Activated CD4-positive, alpha-beta T cell treated with anti-CD3 and anti-CD28 coated beads, Interleukin-2, amount 10 ng/mL, durations not matched to agents 7 days and 5 days (primary cell): ENCODE data around the gene GOLT1A. TPM values are rescaled to one million over a fixed set of nuclear protein-coding genes. Genes with fewer than 3 reads are reported as not detected.
"Not testable (repeated sequence)": the region's sequence is repeated elsewhere in the genome, so short reads cannot be mapped to it uniquely, and the experiment has no call there.

Experiments
- CTCF ChIA-PET: fragments of 350-600 bp; sonication (Branson Sonifier 250); formaldehyde crosslinking; loops from one replicate; lab custom pipeline; 2021; ENCODE audit warnings: antibody characterized with exemption; lab: Charles Lee
- POLR2A ChIA-PET: fragments of 350-600 bp; sonication (Branson Sonifier 250); formaldehyde crosslinking; loops from one replicate; lab custom pipeline; 2021; ENCODE audit warnings: antibody characterized with exemption; lab: Charles Lee
- DNase-seq: peaks from one replicate; pipeline ENCODE4 v3.0.0-alpha.2; 2020
- H3K27ac Mint-ChIP-seq: one replicate; pipeline ENCODE4 v1.8.0; 2021; ENCODE audit warnings: mild to moderate bottlenecking, moderate library complexity, mixed read lengths
- H3K27me3 Mint-ChIP-seq: one replicate; pipeline ENCODE4 v1.8.0; 2021; ENCODE audit warnings: mixed read lengths
- H3K36me3 Mint-ChIP-seq: one replicate; pipeline ENCODE4 v1.8.0; 2021; ENCODE audit warnings: low read depth, mixed read lengths
- H3K4me1 Mint-ChIP-seq: one replicate; pipeline ENCODE4 v1.8.0; 2021; ENCODE audit warnings: mixed read lengths
- H3K4me3 Mint-ChIP-seq: one replicate; pipeline ENCODE4 v1.8.0; 2021; ENCODE audit warnings: mild to moderate bottlenecking, moderate library complexity, mixed read lengths
- H3K9me3 Mint-ChIP-seq: one replicate; pipeline ENCODE4 v1.8.0; 2021; ENCODE audit warnings: mixed read lengths
- total RNA-seq, 2 experiments: library from RNA; stranded (reverse); gene quantifications; one replicate each; pipeline ENCODE4 v1.2.3, GENCODE V29; 2021

Gene GOLT1A
- total RNA-seq, 2 experiments from 2014 or later, result not detected

- Mint-ChIP-seq H3K27ac (no peak overlapping the region), H3K4me1 (no peaks in the 10 kb centered on the region), H3K27me3 (no peaks in the 10 kb centered on the region), H3K9me3 (no peaks in the 10 kb centered on the region), H3K36me3 (no peaks in the 10 kb centered on the region), H3K4me3 (no peak overlapping the region)
- ChIA-PET CTCF (interaction anchor here (0.5 kb wide), 1 partner anchor 125 kb away, joined by 4 read pairs; no protein-coding TSS in a partner anchor), POLR2A (no interaction called here)
- DNase-seq, result no peak
Measured at GRCh38 chr1:204240233-204240632, 26.4 kb upstream of the GOLT1A start.

- H3K4me1 Mint-ChIP-seq, POLR2A ChIA-PET, CTCF ChIA-PET, H3K27me3 Mint-ChIP-seq, H3K27ac Mint-ChIP-seq, H3K4me3 Mint-ChIP-seq, H3K9me3 Mint-ChIP-seq, DNase-seq, H3K36me3 Mint-ChIP-seq: not testable (repeated sequence)
Measured at GRCh38 chr1:204239401-204239800, 25.6 kb upstream of the GOLT1A start.

DNA sequence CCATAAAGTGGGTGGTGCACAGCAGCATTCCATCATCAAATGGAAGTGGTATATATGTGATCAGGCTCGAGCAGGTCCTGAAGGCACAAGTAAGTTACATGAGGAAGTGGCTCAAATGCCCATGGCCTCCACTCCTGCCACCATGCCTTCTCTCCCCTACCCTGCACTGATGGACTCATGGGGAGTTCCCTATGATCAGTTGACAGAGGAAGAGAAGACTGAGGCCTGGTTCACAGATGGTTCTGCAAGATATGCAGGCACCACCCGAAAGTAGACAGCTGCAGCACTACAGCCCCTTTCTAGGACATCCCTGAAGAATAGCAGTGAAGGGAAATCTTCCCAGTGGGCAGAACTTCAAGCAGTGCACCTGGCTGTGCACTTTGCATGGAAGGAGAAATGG is 24.7 kb upstream of the GOLT1A start:
- H3K4me1 Mint-ChIP-seq, POLR2A ChIA-PET, CTCF ChIA-PET, H3K27me3 Mint-ChIP-seq, DNase-seq, H3K27ac Mint-ChIP-seq, H3K36me3 Mint-ChIP-seq, H3K4me3 Mint-ChIP-seq, H3K9me3 Mint-ChIP-seq: not testable (repeated sequence)

DNA sequence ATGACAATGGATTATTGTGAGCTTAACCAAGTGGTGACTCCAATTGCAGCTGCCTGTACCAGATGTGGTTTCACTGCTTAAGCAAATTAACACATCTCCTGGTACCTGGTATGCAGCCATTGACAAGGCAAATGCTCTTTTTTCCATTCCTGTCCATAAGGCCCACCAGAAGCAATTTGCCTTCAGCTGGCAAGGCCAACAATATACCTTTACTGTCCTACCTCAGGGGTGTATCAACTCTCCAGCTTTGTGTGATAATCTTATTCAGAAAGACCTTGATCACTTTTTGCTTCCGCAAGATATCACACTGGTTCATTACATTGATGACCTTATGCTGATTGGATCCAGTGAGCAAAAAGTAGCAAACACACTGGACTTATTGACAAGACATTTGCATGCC is 23.7 kb upstream of the GOLT1A start:
- not testable (repeated sequence) for H3K27me3 Mint-ChIP-seq, H3K4me1 Mint-ChIP-seq, H3K9me3 Mint-ChIP-seq

DNA sequence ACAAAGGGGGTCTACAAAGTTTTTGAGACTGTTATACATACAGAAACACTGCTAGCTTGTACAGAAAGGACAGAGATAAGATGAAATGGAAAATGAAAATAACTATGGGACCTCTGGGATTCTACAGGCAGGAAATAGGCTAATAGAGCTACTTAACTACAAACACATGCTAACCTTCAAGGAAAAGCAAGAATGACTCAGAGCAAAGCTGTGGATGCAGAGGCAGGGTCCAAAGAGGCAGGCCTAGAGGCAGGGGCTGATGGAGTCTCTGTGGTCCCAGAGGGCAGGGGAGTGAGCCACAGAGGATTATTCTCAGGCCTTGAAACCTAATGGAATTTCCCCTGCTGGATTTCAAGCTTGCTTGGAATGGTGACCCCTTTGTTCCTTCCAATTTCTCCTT is 18.7 kb upstream of the GOLT1A start:
- ChIA-PET CTCF (interaction anchor here (0.6 to 1.2 kb wide), 2 partner anchors 17 to 46 kb away, joined by 3 to 4 read pairs; no protein-coding TSS in a partner anchor), POLR2A (no interaction called here)
- Mint-ChIP-seq H3K27me3 (peaks cover 4% of the 10 kb centered on the region), H3K4me3 (no peak overlapping the region), H3K27ac (no peak overlapping the region), H3K36me3 (no peaks in the 10 kb centered on the region), H3K4me1 (no peaks in the 10 kb centered on the region), H3K9me3 (no peaks in the 10 kb centered on the region)
- DNase-seq, result no peak

More for the DNA sequence above, 23.7 kb upstream of the GOLT1A start:
- H3K4me3 Mint-ChIP-seq, H3K27ac Mint-ChIP-seq, POLR2A ChIA-PET, DNase-seq, H3K36me3 Mint-ChIP-seq: not testable (repeated sequence)
- CTCF ChIA-PET, result interaction anchor here (1.1 kb wide), 1 partner anchor 26 kb away, joined by 3 read pairs; no protein-coding TSS in a partner anchor

DNA sequence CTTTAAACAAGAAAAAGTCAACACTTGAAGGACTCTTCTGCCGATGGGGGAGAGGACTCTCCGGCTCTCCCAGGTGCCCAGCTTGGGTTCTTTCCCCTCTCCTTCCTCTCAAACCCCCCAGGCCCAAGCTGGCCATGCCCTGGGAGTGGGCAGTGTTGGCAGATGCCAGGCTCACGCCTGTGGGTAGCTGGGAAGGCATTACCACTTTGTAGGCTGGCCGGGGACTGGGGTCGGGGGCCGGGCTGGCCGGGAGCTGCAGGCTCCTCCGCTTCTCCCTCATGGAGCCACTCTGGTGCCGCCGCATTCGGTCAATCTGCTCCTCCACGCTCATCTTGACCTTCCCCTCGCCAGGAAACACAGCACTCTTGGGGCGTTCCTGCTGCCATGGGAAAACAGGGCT is 16.4 kb upstream of the GOLT1A start:
- Mint-ChIP-seq H3K27me3 (peaks cover 4% of the 10 kb centered on the region), H3K4me3 (no peak overlapping the region), H3K4me1 (no peaks in the 10 kb centered on the region), H3K27ac (no peak overlapping the region), H3K9me3 (no peaks in the 10 kb centered on the region), H3K36me3 (no peaks in the 10 kb centered on the region)
- DNase-seq, result no peak
- POLR2A ChIA-PET, result no interaction called here
- CTCF ChIA-PET, result no interaction called here

- ChIA-PET POLR2A (no interaction called here), CTCF (interaction anchor here (1.4 kb wide), 1 partner anchor 59 kb away, joined by 3 read pairs; no protein-coding TSS in a partner anchor)
- peaks cover 4% of the 10 kb centered on the region for H3K27me3 Mint-ChIP-seq
- H3K4me1 Mint-ChIP-seq, result no peaks in the 10 kb centered on the region
- no peaks in the 10 kb centered on the region for H3K9me3 Mint-ChIP-seq
- no peak overlapping the region for H3K27ac Mint-ChIP-seq
- no peak overlapping the region for H3K4me3 Mint-ChIP-seq
- H3K36me3 Mint-ChIP-seq, result no peaks in the 10 kb centered on the region
- no peak for DNase-seq
Measured at GRCh38 chr1:204228896-204229295, 15.1 kb upstream of the GOLT1A start.

DNA sequence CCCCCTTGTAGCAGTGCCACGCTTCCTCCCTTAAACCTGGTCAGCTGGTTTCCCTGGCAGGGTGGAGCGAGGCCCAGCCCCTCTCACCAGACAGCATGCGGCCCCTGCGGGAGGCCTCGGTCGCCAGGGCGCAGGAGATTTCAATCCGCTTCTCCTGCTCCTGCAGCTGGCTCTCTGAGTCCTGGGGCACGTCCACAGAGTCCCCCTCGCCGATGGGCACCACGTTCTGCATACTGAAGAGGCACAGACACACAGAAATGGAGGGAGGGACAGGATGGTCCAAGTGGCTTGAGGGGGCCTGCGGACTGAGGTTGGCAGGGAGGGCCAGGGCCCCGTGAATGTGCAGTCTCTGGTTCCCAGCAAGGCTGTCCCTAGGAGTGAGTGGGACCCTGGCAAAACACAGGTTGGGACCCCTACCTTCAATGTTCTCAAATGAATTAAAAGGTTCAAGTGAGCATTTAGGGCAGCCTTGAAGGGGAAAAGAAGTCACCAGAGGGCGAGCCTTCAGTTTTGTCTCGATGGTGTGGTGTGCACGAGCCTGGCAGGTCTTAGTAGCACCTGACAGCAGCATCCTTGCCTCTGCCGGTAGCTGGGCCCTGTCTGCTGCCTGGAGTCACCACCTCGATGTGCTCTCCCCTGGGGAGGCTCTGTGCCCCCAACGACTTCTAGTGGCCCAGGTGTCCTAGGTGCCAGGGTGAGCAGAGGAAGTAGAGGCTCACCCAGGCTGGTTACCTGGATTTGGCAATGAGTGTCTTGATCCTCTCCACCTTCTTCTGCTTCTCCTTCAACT is 14.4 kb upstream of the GOLT1A start:
- Mint-ChIP-seq H3K27ac (no peak overlapping the region), H3K9me3 (no peaks in the 10 kb centered on the region), H3K27me3 (peaks cover 4% of the 10 kb centered on the region), H3K4me3 (no peak overlapping the region), H3K4me1 (no peaks in the 10 kb centered on the region), H3K36me3 (no peaks in the 10 kb centered on the region)
- CTCF ChIA-PET, result interaction anchor here (1.4 kb wide), 1 partner anchor 60 kb away, joined by 3 read pairs; no protein-coding TSS in a partner anchor
- no peak for DNase-seq
- POLR2A ChIA-PET, result no interaction called here

GRCh38 chr1:204227351-204227750 is 13.6 kb upstream of the GOLT1A start:
- H3K27me3 Mint-ChIP-seq, result peaks cover 4% of the 10 kb centered on the region
- ChIA-PET POLR2A (no interaction called here), CTCF (no interaction called here)
- DNase-seq, result no peak
- no peaks in the 10 kb centered on the region for H3K9me3 Mint-ChIP-seq
- H3K36me3 Mint-ChIP-seq, result no peaks in the 10 kb centered on the region
- H3K4me3 Mint-ChIP-seq, result no peak overlapping the region
- H3K27ac Mint-ChIP-seq, result no peak overlapping the region
- no peaks in the 10 kb centered on the region for H3K4me1 Mint-ChIP-seq

DNA sequence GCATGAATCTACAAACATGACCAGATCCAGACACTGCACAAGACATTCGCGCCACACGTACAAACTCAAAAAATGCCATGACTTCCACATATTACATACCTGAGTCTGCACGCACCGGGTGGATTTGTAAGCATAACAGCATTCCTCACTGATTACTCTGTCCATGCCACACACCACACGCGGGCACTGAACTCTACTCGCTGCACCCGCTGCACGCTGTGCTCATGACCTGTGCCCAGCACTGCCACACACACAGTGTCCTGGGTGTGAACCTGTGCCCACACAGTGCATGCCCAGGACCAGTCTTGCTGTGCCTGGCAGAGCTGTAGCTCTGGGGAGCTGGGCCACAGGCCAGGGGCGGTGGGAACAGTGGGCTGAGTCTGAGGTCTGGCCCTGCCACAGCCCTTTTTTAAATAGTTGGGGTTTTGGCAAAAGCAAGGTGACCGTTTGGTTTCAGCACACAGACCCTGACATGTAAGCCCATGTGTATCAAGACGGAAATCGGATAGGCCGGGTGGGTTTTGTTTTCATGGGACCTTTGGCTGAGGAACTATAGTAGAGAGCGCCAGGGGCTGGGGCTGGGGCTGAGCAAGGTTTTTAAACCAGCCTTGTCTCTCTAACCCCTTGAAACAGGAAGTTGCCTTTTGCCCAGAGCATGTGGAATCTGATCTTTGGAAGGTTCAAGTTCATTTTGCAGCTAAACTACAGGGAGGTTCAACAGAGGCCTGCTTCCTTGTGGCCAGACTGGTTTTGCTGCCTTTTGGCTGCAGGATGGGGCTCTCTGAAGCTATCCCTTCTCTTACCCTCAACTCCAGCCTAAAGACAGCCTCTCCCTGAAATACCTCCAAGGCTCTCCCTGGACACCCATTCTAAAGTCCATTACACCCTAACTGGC is 12.3 kb upstream of the GOLT1A start:
- Mint-ChIP-seq H3K27me3 (peaks cover 2% of the 10 kb centered on the region), H3K4me1 (no peaks in the 10 kb centered on the region), H3K36me3 (no peaks in the 10 kb centered on the region), H3K9me3 (no peaks in the 10 kb centered on the region), H3K4me3 (no peak overlapping the region), H3K27ac (no peak overlapping the region)
- ChIA-PET CTCF (no interaction called here), POLR2A (no interaction called here)
- no peak for DNase-seq

DNA sequence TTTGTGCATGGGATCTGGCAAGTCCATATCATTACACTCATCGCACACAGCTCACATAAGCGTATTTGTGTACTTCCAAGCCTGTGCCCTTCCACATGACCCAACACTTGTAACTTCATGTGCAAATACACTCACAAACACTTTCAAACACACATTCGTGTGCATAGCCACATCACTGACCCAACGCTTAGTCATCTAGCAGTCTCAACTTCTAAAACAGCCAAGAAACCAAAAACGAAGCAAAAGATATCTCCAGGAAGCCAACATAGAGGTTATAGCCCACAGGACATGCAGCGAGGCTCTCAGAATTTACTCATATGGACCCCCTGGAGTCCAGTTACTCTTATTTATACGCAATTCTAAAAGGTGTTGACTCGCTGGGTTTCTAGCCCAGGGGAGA is 10.9 kb upstream of the GOLT1A start:
- POLR2A ChIA-PET, result no interaction called here

GRCh38 chr1:204223129-204223860 is 9.5 kb upstream of the GOLT1A start:
- no peaks in the 10 kb centered on the region for H3K36me3 Mint-ChIP-seq
- ChIA-PET CTCF (interaction anchor here (0.9 kb wide), 1 partner anchor 9 kb away, joined by 3 read pairs; the partner anchor contains the start of gene GOLT1A), POLR2A (no interaction called here)
- peaks cover 6% of the 10 kb centered on the region for H3K4me1 Mint-ChIP-seq
- DNase-seq, result no peak
- no peaks in the 10 kb centered on the region for H3K9me3 Mint-ChIP-seq
- H3K27me3 Mint-ChIP-seq, result no peaks in the 10 kb centered on the region
- H3K4me3 Mint-ChIP-seq, result no peak overlapping the region
- H3K27ac Mint-ChIP-seq, result no peak overlapping the region

More for the DNA sequence above, 10.9 kb upstream of the GOLT1A start:
- no peak for DNase-seq
- H3K27me3 Mint-ChIP-seq, result no peaks in the 10 kb centered on the region
- CTCF ChIA-PET, result interaction anchor here (0.5 to 0.6 kb wide), 2 partner anchors 109 to 970 kb away, joined by 4 read pairs; no protein-coding TSS in a partner anchor
- no peak overlapping the region for H3K27ac Mint-ChIP-seq
- no peaks in the 10 kb centered on the region for H3K9me3 Mint-ChIP-seq
- no peaks in the 10 kb centered on the region for H3K36me3 Mint-ChIP-seq
- H3K4me3 Mint-ChIP-seq, result no peak overlapping the region
- H3K4me1 Mint-ChIP-seq, result no peaks in the 10 kb centered on the region
